Activated CD8-positive, alpha-beta T cell treated with anti-CD3 and anti-CD28 coated beads for 36 hours (primary cell): ENCODE measurements around the gene ERBB4. TPM values are rescaled to one million over a fixed set of nuclear protein-coding genes. Genes with fewer than 3 reads are reported as not detected.

Source experiments
- ATAC-seq: fragments of 200-7000 bp; cut with Tn5 transposase; one replicate; pipeline ENCODE4 v1.10.0; 2021; ENCODE audit warnings: mild to moderate bottlenecking, moderate library complexity
- CTCF ChIA-PET: fragments of 350-600 bp; sonication (Branson Sonifier 250); formaldehyde crosslinking; loops from one replicate; lab custom pipeline; 2021; ENCODE audit warnings: antibody characterized with exemption; lab: Charles Lee
- POLR2A ChIA-PET: fragments of 350-600 bp; sonication (Branson Sonifier 250); formaldehyde crosslinking; loops from one replicate; lab custom pipeline; 2021; ENCODE audit warnings: antibody characterized with exemption; lab: Charles Lee
- DNase-seq: peaks from one replicate; pipeline ENCODE4 v3.0.0-alpha.2; 2020
- H3K27ac Mint-ChIP-seq: one replicate; pipeline ENCODE4 v1.8.0; 2021; ENCODE audit warnings: mild to moderate bottlenecking, mixed read lengths
- H3K27me3 Mint-ChIP-seq: one replicate; pipeline ENCODE4 v1.8.0; 2021; ENCODE audit warnings: mixed read lengths
- H3K36me3 Mint-ChIP-seq: one replicate; pipeline ENCODE4 v1.8.0; 2021; ENCODE audit warnings: low read depth, mixed read lengths
- H3K4me1 Mint-ChIP-seq: one replicate; pipeline ENCODE4 v1.8.0; 2021; ENCODE audit warnings: low read depth, mixed read lengths
- H3K4me3 Mint-ChIP-seq: one replicate; pipeline ENCODE4 v1.8.0; 2021; ENCODE audit warnings: mild to moderate bottlenecking, moderate library complexity, mixed read lengths
- H3K9me3 Mint-ChIP-seq: one replicate; pipeline ENCODE4 v1.8.0; 2021; ENCODE audit warnings: mixed read lengths
- CTCF ChIP-seq: fragments of 200-600 bp; IDR thresholded peaks from one replicate; pipeline ENCODE4 v1.8.0; 2022; ENCODE audit warnings: antibody characterized with exemption, mild to moderate bottlenecking
- intact Hi-C: fragments of 100-400 bp; cut with micrococcal nuclease; formaldehyde crosslinking; loops from one replicate; pipeline ENCODE4 v1.10.0; 2022
- total RNA-seq, 2 experiments: library from RNA; stranded (reverse); gene quantifications; one replicate each; pipeline ENCODE4 v1.2.3, GENCODE V29; 2021

ERBB4 gene
- total RNA-seq, 2 experiments from 2014 or later = not detected

DNA sequence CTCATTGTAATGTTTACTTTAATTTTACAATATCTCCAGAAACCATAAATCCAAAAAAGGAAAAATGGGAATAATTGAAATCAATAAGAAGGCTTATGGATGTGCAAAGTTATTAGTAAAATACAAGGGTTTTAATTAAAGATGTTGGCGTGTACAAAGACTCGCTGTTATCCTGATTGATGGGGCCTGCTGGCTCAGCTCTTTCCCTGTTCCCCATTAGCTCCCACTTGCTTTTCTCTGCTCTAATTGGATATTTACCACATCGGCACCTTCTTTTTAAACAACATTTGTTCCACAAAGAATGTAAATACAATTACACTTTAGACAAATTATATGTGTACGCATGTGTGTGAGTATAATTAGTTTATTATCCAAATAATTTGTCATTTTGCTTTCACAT is 796.6 kb downstream of the ERBB4 start:
- no peaks in the 10 kb centered on the region for H3K36me3 Mint-ChIP-seq
- ChIA-PET POLR2A (no interaction called here), CTCF (no interaction called here)
- H3K9me3 Mint-ChIP-seq = no peaks in the 10 kb centered on the region
- H3K27me3 Mint-ChIP-seq = no peaks in the 10 kb centered on the region
- no peak for DNase-seq
- H3K4me3 Mint-ChIP-seq = no peak overlapping the region
- intact Hi-C loops = no loop called here
- H3K27ac Mint-ChIP-seq = no peak overlapping the region
- H3K4me1 Mint-ChIP-seq = no peaks in the 10 kb centered on the region
- TF ChIP-seq CTCF = no peak
- ATAC-seq = no peak

- TF ChIP-seq CTCF = no peak
- POLR2A ChIA-PET = no interaction called here
- H3K27ac Mint-ChIP-seq = no peak overlapping the region
- H3K27me3 Mint-ChIP-seq = no peaks in the 10 kb centered on the region
- H3K4me1 Mint-ChIP-seq = no peaks in the 10 kb centered on the region
- ATAC-seq = no peak
- no peaks in the 10 kb centered on the region for H3K36me3 Mint-ChIP-seq
- DNase-seq = no peak
- CTCF ChIA-PET = no interaction called here
- no peak overlapping the region for H3K4me3 Mint-ChIP-seq
- no peaks in the 10 kb centered on the region for H3K9me3 Mint-ChIP-seq
- intact Hi-C loops = no loop called here
Measured at GRCh38 chr2:211737282-211737681, 801.3 kb downstream of the ERBB4 start.

DNA sequence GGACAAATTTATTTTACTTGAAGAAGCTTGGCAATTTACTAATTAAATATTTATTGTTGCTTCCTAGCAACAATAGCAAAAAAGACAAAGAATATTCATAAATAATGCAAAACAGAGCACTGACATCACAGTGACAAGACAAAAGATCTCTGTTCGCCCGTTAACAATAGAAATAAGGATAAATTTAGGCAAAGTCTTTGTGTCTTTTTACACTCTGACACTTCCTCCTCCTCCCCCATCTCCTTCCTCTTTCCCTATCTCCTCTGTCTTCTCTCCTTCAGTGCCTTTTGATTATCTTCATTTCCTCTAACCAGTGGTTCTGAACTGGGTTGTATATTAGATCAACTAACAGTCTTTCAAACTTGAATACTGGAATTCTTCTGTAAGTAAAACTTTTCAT is 808.4 kb downstream of the ERBB4 start:
- Mint-ChIP-seq H3K4me1 (no peaks in the 10 kb centered on the region), H3K36me3 (no peaks in the 10 kb centered on the region), H3K9me3 (no peaks in the 10 kb centered on the region), H3K27me3 (no peaks in the 10 kb centered on the region), H3K27ac (no peak overlapping the region), H3K4me3 (no peak overlapping the region)
- CTCF ChIA-PET = interaction anchor here (1.2 to 1.6 kb wide), 2 partner anchors 15 to 837 kb away, joined by 3 to 4 read pairs; no protein-coding TSS in a partner anchor
- TF ChIP-seq CTCF = no peak
- intact Hi-C loops = no loop called here
- POLR2A ChIA-PET = no interaction called here
- no peak for DNase-seq
- ATAC-seq = no peak

DNA sequence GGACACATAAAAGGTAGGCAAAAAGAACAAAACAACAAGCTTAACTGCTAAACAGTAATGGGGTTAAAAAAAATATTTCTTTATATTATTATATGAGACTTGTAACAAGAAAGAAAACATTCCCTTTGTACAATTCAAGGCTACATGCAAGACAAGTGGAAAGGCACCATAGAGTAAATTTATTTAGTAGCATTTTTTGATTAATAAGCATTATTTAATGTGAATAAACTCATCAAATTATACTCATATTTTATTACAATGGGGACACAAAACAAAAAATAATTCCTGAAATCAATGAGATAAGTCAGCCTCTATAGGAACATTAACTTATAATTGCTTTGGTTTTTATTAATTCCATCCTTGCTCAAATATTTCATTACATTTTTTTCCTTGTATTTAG is 809.2 kb downstream of the ERBB4 start:
- Mint-ChIP-seq H3K9me3 (no peaks in the 10 kb centered on the region), H3K4me1 (no peaks in the 10 kb centered on the region), H3K4me3 (no peak overlapping the region), H3K27ac (no peak overlapping the region), H3K36me3 (no peaks in the 10 kb centered on the region), H3K27me3 (no peaks in the 10 kb centered on the region)
- no peak for DNase-seq
- intact Hi-C loops = no loop called here
- CTCF ChIA-PET = interaction anchor here (1.6 kb wide), 1 partner anchor 838 kb away, joined by 3 read pairs; no protein-coding TSS in a partner anchor
- no peak for ATAC-seq
- no peak for TF ChIP-seq CTCF
- POLR2A ChIA-PET = no interaction called here

DNA sequence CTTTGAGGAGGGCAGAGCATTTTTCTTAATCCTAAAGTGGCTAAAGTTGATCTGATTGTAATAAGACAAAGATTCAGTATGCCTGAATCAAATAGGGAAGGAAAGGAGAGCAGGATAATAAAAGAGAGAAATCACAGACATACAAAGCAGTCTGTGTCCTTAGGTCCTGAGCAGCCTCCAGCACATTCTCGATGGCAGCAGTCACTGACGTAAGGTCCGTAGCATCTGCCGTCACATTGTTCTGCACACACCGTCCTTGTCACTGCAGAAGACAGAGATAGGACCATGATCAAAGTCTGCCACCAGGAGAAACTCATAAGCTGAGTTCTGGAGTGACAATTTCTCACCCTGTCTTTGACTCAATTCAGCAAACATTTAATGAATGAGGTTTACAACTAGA is 813.7 kb downstream of the ERBB4 start:
- POLR2A ChIA-PET = no interaction called here

More for the DNA sequence above, 813.7 kb downstream of the ERBB4 start:
- no peaks in the 10 kb centered on the region for H3K4me1 Mint-ChIP-seq
- no peaks in the 10 kb centered on the region for H3K9me3 Mint-ChIP-seq
- DNase-seq (no peak), ATAC-seq (no peak)
- CTCF ChIA-PET = no interaction called here
- H3K27ac Mint-ChIP-seq = no peak overlapping the region
- no peaks in the 10 kb centered on the region for H3K27me3 Mint-ChIP-seq
- H3K4me3 Mint-ChIP-seq = no peak overlapping the region
- intact Hi-C loops = no loop called here
- H3K36me3 Mint-ChIP-seq = no peaks in the 10 kb centered on the region
- TF ChIP-seq CTCF = no peak
